Islet precursor cell (in vitro differentiated cells): ENCODE data around the gene SCN1B.
"Not testable (repeated sequence)": the region's sequence is repeated elsewhere in the genome, so short reads cannot be mapped to it uniquely, and the experiment has no call there.

Experiments used
- DNase-seq: peaks from one replicate; pipeline ENCODE4 v3.0.0-alpha.2; 2018

The SCN1B gene

GRCh38 chr19:35002037-35002535, 28.2 kb upstream of the SCN1B start:
- no peak for DNase-seq

- DNase-seq: no peak
These were observed 25.6 kb upstream of the SCN1B start for GRCh38 chr19:35004517-35005255.

- no peak for DNase-seq
These were observed 24.9 kb upstream of the SCN1B start for GRCh38 chr19:35005256-35005977.

GRCh38 chr19:35006007-35006341, 24.3 kb upstream of the SCN1B start:
- not testable (repeated sequence) for DNase-seq

GRCh38 chr19:35006342-35006998, 23.8 kb upstream of the SCN1B start:
- DNase-seq: no peak

GRCh38 chr19:35006999-35007365, 23.3 kb upstream of the SCN1B start:
- no peak for DNase-seq

- not testable (repeated sequence) for DNase-seq
These were observed 22.8 kb upstream of the SCN1B start for GRCh38 chr19:35007427-35007826.

GRCh38 chr19:35008891-35009341, 21.4 kb upstream of the SCN1B start:
- no peak for DNase-seq

GRCh38 chr19:35009424-35010415, 20.6 kb upstream of the SCN1B start:
- DNase-seq: no peak

GRCh38 chr19:35011091-35011689, 19.1 kb upstream of the SCN1B start:
- no peak for DNase-seq

- no peak for DNase-seq
These were observed 18.3 kb upstream of the SCN1B start for GRCh38 chr19:35011737-35012682.

- peak; percentile 82 for DNase-seq
These were observed 17.0 kb upstream of the SCN1B start for GRCh38 chr19:35013041-35013819.

- DNase-seq: no peak
These were observed 16.2 kb upstream of the SCN1B start for GRCh38 chr19:35013820-35014754.

GRCh38 chr19:35014774-35015173, 15.5 kb upstream of the SCN1B start:
- DNase-seq: not testable (repeated sequence)

GRCh38 chr19:35015270-35015953, 14.9 kb upstream of the SCN1B start:
- peak; percentile 47 for DNase-seq

- no peak for DNase-seq
These were observed 14.3 kb upstream of the SCN1B start for GRCh38 chr19:35015954-35016351.

GRCh38 chr19:35017507-35017906, 12.8 kb upstream of the SCN1B start:
- DNase-seq: no peak

GRCh38 chr19:35018379-35018778, 11.9 kb upstream of the SCN1B start:
- no peak for DNase-seq
